Measurements from ENCODE around the gene NPAS3. TPM values are rescaled to one million over a fixed set of nuclear protein-coding genes. Genes with fewer than 3 reads are reported as not detected.

The NPAS3 gene
- total RNA-seq, 1 donor from 2014 or later = 2.3 TPM

GRCh38 chr14:33711194-33711593 lies 772.5 kb downstream of the NPAS3 start:
- no peak for DNase-seq (ENCODE audit: low spot score)

DNA sequence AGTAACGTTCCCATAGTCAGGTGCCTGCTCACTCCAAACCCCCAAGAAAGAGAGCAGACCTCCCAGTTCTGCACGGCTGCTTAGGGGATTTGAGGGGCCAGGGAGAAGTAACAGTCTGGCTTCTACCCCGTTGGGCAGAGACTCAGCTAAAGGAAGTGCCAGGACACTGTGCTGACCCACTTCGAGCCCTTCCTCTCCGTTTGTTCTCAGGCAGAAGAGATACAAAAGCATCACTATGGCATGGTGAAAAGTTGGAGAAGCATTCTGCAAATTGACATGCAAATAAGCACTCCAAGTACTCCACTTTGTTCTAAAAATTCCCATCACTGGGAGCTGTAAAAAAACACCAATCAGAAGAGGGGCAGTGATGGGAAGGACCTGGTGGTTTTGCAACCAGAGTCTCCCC lies 773.1 kb downstream of the NPAS3 start:
- DNase-seq (ENCODE audit: low spot score) = no peak

DNA sequence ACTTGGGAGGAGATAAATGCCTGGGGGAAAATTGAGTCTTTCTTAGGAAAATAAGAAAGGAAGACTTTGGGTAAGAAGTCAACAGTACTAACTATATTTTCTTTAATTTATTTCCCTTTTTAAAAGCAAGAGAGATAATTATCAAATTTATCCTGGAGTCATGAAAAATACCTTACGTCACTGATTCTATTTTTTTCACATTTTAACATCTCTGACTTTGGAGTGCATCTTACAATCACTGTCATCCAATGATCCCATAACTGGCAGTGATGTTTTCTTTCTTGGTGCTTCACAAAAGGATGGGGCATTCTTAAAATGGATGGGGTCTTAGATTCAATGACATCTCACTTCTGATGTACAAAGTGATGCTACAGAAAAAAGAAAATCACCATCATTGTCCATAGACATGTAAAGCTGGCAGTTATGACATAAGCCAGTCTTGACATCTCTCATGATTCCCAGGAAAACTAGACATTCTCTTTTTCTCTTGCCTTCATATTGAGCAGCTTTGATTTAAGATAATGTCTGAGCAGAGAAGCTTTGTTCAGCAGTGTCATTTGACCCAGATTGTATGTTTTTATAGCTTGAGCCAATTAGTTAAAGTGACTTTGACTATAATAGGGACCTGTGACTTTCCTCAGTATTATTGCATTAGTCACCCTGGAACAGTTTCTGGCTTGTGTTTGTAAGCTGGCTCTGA lies 776.0 kb downstream of the NPAS3 start:
- no peak for DNase-seq (ENCODE audit: low spot score)

DNA sequence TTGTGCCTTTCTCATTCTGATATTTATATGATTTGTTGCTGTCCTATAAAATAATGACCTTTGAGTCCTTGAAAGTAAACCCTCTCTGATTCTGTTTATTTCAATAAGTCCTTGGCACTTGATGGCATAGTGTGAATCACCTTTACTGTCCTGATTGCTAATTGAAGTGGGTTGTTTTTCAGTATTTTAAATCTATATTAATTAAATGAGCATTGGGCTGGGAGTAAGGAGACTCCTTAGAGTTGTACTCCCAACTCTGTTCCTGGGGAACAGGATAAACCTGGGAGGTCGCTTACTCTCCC lies 776.5 kb downstream of the NPAS3 start:
- no peak for DNase-seq (ENCODE audit: low spot score)

- DNase-seq (ENCODE audit: low spot score) = no peak
Observed at GRCh38 chr14:33716921-33717320, 778.2 kb downstream of the NPAS3 start.

- DNase-seq (ENCODE audit: low spot score) = no peak
Observed at GRCh38 chr14:33717866-33718265, 779.2 kb downstream of the NPAS3 start.

- DNase-seq (ENCODE audit: low spot score) = no peak
Observed at GRCh38 chr14:33720284-33720787, 781.7 kb downstream of the NPAS3 start.

DNA sequence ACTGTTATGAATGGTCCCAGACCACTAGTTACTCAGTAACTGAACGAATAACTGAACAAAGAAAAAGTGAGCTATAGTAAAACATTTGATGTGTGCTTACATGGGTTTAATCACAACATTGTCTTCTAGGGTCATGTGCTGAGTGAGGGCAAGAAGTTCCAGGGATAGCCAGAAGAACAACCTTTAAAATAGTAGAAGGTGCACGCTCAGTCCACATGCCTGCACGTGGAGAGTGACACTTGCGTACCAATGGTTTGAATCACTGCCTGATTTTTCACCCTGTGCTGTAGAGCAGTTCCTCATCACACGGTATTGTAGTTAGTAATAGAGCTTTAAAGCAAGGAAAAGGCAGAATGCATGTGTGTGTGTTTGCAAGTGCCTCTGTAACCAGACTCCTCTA lies 788.0 kb downstream of the NPAS3 start:
- DNase-seq (ENCODE audit: low spot score) = no peak

- no peak for DNase-seq (ENCODE audit: low spot score)
Observed at GRCh38 chr14:33727606-33728005, 788.9 kb downstream of the NPAS3 start.

DNA sequence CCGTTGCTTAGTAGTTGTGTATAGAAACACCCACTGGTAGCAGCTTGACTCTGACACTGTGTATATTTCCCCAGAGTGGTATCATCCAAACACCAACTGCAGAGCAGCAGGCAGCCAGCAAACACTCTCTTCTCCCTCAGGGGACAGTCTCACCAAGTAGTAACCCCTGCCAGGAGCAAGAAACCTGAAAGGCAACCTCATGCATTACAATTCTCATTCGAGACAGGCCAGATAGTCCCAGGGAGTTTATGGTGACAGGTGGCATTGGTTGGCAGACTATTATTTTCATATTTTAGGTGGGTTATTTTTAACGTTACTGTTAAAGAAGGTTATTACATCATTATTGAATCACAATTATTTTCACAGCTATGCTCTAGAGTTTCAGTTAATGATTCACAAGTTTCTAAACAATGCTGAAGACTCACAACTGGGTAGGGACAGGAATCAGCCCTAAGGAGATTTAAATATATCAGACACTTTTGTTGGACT lies 789.4 kb downstream of the NPAS3 start:
- no peak for DNase-seq (ENCODE audit: low spot score)

GRCh38 chr14:33730156-33730555 lies 791.5 kb downstream of the NPAS3 start:
- no peak for DNase-seq (ENCODE audit: low spot score)

GRCh38 chr14:33732175-33732574 lies 793.5 kb downstream of the NPAS3 start:
- DNase-seq (ENCODE audit: low spot score) = no peak

DNA sequence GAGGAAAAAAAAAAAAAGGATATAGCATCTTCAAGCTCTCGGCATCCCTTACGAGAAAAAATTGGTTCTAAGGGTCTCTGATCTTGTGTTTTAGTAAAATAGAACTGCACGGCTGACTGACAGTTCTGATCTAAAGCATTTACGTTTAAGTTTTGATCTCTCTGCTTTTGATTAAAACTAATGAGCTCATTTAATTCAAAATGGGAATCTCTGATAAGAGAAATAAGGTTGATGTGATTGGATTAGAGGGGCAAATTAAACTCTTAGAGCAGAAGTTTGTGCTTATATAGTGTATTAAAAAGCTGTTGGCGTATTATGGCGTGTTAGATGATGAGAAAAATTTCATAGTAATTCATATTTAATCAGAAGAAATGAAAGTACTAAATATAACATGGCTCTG lies 794.6 kb downstream of the NPAS3 start:
- no peak for DNase-seq (ENCODE audit: low spot score)

GRCh38 chr14:33733721-33734120 lies 795.0 kb downstream of the NPAS3 start:
- DNase-seq (ENCODE audit: low spot score) = no peak

- DNase-seq (ENCODE audit: low spot score) = no peak
Observed at GRCh38 chr14:33734387-33734786, 795.7 kb downstream of the NPAS3 start.

- DNase-seq (ENCODE audit: low spot score) = no peak
Observed at GRCh38 chr14:33736299-33736825, 797.7 kb downstream of the NPAS3 start.

DNA sequence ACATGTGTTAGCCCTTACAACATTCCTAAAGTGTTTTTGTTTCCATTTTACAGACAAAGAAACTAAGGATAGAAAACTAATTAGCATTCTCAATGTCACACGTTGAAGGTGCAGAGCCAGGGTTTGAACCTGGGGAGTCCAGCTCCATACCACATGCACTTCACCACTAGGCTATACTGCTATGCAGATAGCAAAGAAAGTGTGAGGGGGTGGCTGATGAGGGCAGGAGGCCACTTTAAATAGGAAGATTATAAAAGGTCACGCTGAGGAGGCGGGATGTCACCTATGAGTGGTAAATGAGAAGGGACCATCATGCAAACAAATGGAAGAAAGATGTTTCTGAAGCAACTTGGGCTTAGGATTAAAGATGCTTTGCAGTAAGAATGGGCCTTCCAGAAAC lies 798.3 kb downstream of the NPAS3 start:
- no peak for DNase-seq (ENCODE audit: low spot score)

DNA sequence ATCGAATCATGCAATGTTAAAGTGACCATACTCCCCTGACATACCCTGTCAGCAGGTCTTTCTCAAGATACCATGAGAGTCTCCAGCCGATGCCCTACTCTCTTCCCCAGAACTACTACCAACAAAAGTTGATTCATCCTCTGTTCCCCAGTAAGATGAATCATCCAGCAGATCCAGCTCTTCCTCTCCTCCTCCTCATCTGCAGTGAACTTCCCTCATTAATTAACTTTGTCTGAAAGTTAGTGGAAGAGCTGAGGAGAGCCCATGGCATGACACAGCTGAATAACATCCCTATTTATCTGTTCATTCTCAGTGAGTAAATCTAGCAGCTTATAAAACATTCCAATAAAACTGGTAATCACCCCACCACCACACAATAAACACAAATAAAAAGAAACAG lies 798.8 kb downstream of the NPAS3 start:
- DNase-seq (ENCODE audit: low spot score) = no peak

- no peak for DNase-seq (ENCODE audit: low spot score)
Observed at GRCh38 chr14:33738029-33738428, 799.4 kb downstream of the NPAS3 start.

- no peak for DNase-seq (ENCODE audit: low spot score)
Observed at GRCh38 chr14:33738491-33738890, 799.8 kb downstream of the NPAS3 start.

GRCh38 chr14:33740531-33740930 lies 801.9 kb downstream of the NPAS3 start:
- no peak for DNase-seq (ENCODE audit: low spot score)

DNA sequence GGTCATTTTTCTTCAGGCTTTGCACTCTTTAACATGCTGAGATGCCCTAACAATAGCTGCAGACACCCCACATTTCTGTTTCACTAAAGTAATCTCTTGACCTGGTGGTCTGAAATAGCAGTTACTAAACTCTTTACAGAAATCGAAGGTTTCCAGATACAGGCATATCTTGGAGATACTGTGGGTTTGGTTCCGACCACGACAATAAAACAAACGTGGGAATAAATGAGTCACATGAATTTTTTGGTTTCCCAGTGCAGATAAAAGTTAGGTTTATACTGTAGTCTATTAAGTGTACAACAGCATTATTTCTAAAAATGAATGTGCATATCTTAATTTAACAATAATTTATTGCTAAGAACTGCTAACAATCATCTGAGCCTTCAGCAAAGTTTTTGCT lies 803.5 kb downstream of the NPAS3 start:
- DNase-seq (ENCODE audit: low spot score) = no peak

DNA sequence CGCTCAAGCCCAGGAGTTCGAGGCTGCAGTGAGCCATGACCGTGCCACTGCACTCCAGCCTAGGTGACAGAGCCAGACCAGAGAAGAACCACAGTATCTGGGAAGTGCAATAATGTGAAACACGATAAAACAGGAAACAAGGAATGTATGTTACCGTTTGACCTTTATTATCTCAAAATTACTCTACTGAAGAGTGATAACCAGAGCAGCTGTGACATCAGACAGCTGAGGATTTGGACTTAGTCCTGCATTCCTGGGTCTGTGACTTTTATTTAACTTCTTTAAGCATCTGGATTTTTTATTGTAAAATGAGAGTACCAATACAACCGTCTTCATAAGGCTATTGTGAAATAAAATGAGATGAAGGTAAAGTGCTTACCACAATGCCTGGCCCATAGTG lies 806.5 kb downstream of the NPAS3 start:
- DNase-seq (ENCODE audit: low spot score) = no peak

- no peak for DNase-seq (ENCODE audit: low spot score)
Observed at GRCh38 chr14:33747749-33748148, 809.1 kb downstream of the NPAS3 start.

Data from ureter (tissue), 1 donor.